AG04450 (cell line): ENCODE measurements around the gene LIPF. TPM values are rescaled to one million over a fixed set of nuclear protein-coding genes. Genes with fewer than 3 reads are reported as not detected.
A peak's percentile ranks its signal among the peaks of the same experiment; 100 is the strongest.

Experiments
- CTCF ChIA-PET: fragments of 300-600, 350-600 bp; formaldehyde crosslinking; extraction: SDS; loops from one replicate; lab custom pipeline; 2022; ENCODE audit warnings: antibody characterized with exemption, inconsistent platforms; lab: Charles Lee
- POLR2A ChIA-PET: fragments of 350-600 bp; formaldehyde crosslinking; extraction: SDS; loops from one replicate; lab custom pipeline; 2021; ENCODE audit warnings: antibody characterized with exemption, inconsistent platforms; lab: Yijun Ruan, JAX
- DNase-seq: peaks from one replicate; pipeline ENCODE4 v3.0.0-alpha.2; 2011; ENCODE audit warnings: low read depth, low spot score
- H3K27ac ChIP-seq: one replicate; pipeline ENCODE4 v1.5.1; 2012; ENCODE audit warnings: low read depth, low read length, control low read depth
- H3K27me3 ChIP-seq: one replicate; pipeline ENCODE4 v1.6.0; 2012; ENCODE audit warnings: low read length; ENCODE audit not compliant: control insufficient read depth, insufficient read depth
- H3K4me3 ChIP-seq: 2 replicates; pipeline ENCODE4 v1.5.1; 2011; ENCODE audit warnings: mild to moderate bottlenecking, low read depth, low read length, control low read depth
- H3K9me3 ChIP-seq: 2 replicates; pipeline ENCODE4 v1.5.1; 2012; ENCODE audit warnings: low read length; ENCODE audit not compliant: control insufficient read depth, insufficient read depth
- CTCF ChIP-seq: IDR thresholded peaks from 2 replicates; pipeline ENCODE4 v1.5.1; 2011; ENCODE audit warnings: low read depth, low read length, control low read depth, inconsistent platforms
- polyA plus RNA-seq: library from polyadenylated mRNA; depleted of rRNA; stranded (reverse); fragments of >200 nt; gene quantifications from 2 replicates; pipeline ENCODE4 v1.2.3, GENCODE V29; 2011; rRNA removed

The LIPF gene
- polyA plus RNA-seq, 1 experiment = not detected

GRCh38 chr10:88721392-88721791, 57.1 kb downstream of the LIPF start:
- CTCF ChIA-PET = interaction anchor here (0.6 kb wide), 1 partner anchor 1870 kb away, joined by 3 read pairs; no protein-coding TSS in a partner anchor
- POLR2A ChIA-PET = no interaction called here
- DNase-seq = no peak
- H3K9me3 ChIP-seq = no peaks in the 10 kb centered on the region
- no peak overlapping the region for H3K27ac ChIP-seq
- peaks cover 10% of the 10 kb centered on the region for H3K27me3 ChIP-seq
- TF ChIP-seq CTCF = no peak
- H3K4me3 ChIP-seq = no peak overlapping the region

GRCh38 chr10:88725798-88726197, 61.6 kb downstream of the LIPF start:
- POLR2A ChIA-PET = no interaction called here
- TF ChIP-seq CTCF = no peak
- CTCF ChIA-PET = no interaction called here
- Histone ChIP-seq H3K27ac (no peak overlapping the region), H3K9me3 (peaks cover 5% of the 10 kb centered on the region; the same call in 1 of the 2 replicates), H3K4me3 (no peak overlapping the region), H3K27me3 (peaks cover 15% of the 10 kb centered on the region)
- DNase-seq = no peak

DNA sequence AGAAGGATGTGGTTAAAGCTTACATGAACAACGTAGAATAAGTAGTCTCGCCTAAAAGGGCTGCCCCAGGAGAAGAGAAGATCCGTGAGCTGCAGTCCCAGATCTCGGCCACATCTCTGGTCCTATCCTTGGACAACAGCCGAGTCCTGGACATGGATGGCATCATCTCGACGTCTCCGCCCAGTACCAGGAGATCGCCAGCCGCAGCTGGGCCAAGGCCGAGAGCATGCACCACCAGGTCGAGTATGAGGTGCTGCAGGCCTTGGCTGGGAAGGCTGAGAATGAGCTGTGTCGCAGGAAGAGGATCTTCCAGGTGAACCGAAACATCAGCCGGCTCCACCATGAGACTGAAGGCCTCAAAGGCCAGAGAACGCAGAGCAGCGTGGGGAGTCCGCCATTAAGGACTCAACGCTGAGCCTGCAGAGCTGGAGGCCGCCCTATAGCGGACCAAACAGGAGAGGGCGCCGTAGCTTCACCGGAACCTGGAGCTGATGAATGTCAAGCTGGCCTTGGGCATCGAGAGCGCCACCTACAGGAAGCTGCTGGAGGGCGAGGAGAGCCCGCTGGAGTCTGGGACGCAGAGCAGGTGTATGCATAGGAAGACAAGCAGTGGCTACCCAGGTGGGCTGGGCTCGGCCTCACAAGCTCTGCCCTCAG, 64.0 kb downstream of the LIPF start:
- POLR2A ChIA-PET = no interaction called here
- CTCF ChIA-PET = interaction anchor here (0.8 to 1.1 kb wide), 4 partner anchors 9 to 163 kb away, joined by 3 to 4 read pairs (median 3); no protein-coding TSS in a partner anchor
- DNase-seq = no peak

More for the DNA sequence above, 64.0 kb downstream of the LIPF start:
- H3K4me3 ChIP-seq = no peak overlapping the region
- peaks cover 15% of the 10 kb centered on the region for H3K27me3 ChIP-seq
- 0 out of 2 replicates have a peak, but pooled peaks have one; percentile 2 for TF ChIP-seq CTCF
- peaks cover 5% of the 10 kb centered on the region; the same call in 1 of the 2 replicates for H3K9me3 ChIP-seq
- no peak overlapping the region for H3K27ac ChIP-seq

Other genes starting within 250 kb of the LIPF start
- gene RNLS, start 81.1 kb upstream of the LIPF start, polyA plus RNA-seq = 6.1 and 8.0 TPM in 2 replicates
- not detected in 2 replicates for gene LIPJ, start 77.7 kb upstream of the LIPF start, polyA plus RNA-seq
- not detected in 2 replicates for gene LIPK, start 41.8 kb downstream of the LIPF start, polyA plus RNA-seq
- not detected in 2 replicates for gene LIPN, start 95.6 kb downstream of the LIPF start, polyA plus RNA-seq
- gene LIPM, start 138.3 kb downstream of the LIPF start, polyA plus RNA-seq = not detected in 2 replicates
- 0.05 TPM in 1 of 2 replicates, not detected in the other for gene ANKRD22, start 187.4 kb downstream of the LIPF start, polyA plus RNA-seq
- 41.6 and 50.3 TPM in 2 replicates for gene STAMBPL1, start 215.8 kb downstream of the LIPF start, polyA plus RNA-seq